Esophagus squamous epithelium (tissue), 4 donors: Measurements from ENCODE around the gene ITPR2.

Experiments used
- CTCF ChIP-seq, 6 experiments: fragments of 450-650 bp in 4 of 6; fragments of 200-600 bp in 2 of 6; sonication (generic) in 2 of 6; IDR thresholded peaks; one replicate each; pipeline ENCODE4 v1.5.1; 2016 to 2019; ENCODE audit warnings: antibody characterized with exemption in 6 of 6, mild to moderate bottlenecking in 4 of 6, moderate library complexity in 4 of 6
- POLR2A ChIP-seq, 4 donors: fragments of 450-650 bp; IDR thresholded peaks; one replicate each; pipeline ENCODE4 v1.6.1; 2017; ENCODE audit warnings: antibody characterized with exemption in 4 of 4, mild to moderate bottlenecking in 4 of 4, moderate library complexity in 3 of 4

GRCh38 chr12:26841085-26841484 lies 8.1 kb upstream of the ITPR2 start:
- TF ChIP-seq CTCF (IDR thresholded peaks at IDR 0.05) (no peak), POLR2A (IDR thresholded peaks at IDR 0.05) (no peak)
